Fibroblast of peridontal ligament (primary cell): Measurements from ENCODE around the gene TOP2B.

ENCODE experiments used
- DNase-seq: peaks from one replicate; pipeline ENCODE4 v3.0.0-alpha.2; 2010; ENCODE audit errors: extremely low read depth

The TOP2B gene

DNA sequence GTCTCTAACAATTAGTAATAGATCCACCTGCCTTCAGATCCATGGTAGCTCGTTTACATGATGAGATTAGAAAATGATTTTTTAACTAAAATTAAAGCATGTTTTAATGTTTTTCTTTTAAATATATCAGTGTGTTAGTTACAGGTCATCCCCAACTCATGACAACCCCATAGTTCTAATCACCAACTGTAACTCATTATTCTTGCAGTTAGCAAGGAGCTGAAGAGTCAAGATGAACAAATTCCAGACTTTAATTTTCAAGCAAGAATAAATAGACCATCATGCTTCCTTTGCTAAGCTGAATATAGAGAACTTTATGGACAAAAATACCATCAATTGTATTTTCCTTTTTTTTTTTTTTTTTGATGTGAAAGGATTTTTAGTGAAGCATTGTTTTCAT lies 101.1 kb downstream of the TOP2B start:
- no peak for DNase-seq

DNA sequence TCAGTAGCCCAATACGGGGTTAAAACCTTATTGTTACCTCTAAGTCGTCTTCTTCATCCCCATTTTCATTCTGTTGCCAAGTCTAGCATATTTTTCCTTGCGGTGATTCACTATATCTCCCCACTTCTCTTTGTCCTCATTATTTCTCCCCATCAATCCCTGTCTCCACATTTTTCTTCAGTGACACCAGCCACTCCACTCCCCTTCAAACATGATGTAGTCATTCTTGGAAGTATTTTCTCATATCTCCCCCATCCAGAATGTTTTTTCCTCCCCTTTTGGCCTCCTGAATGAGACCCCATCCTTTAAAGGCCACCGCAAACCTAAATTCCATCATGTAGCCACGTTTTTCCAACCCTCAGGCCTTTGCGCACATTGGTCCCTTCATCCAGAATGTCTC lies 105.9 kb downstream of the TOP2B start:
- DNase-seq, result no peak

DNA sequence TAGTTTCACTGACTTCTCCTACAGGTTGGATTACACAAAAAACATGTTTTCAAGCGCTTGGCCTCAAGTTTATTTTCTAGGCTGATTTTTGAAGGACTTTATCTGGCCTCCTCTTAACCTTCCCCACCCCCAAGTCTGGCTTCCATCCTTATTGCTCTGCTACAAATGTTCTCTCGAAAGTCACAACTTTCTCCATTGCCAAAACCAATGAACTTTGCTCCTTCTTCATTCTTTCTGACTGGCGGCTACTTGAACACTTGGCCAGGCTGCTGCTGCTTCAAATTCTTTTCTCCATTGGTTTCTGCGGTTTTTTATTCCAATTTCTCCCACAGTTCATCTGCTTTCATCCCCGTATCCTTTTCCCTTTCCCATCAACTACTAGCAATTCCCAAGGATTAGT lies 106.6 kb downstream of the TOP2B start:
- DNase-seq, result peak; percentile 78

DNA sequence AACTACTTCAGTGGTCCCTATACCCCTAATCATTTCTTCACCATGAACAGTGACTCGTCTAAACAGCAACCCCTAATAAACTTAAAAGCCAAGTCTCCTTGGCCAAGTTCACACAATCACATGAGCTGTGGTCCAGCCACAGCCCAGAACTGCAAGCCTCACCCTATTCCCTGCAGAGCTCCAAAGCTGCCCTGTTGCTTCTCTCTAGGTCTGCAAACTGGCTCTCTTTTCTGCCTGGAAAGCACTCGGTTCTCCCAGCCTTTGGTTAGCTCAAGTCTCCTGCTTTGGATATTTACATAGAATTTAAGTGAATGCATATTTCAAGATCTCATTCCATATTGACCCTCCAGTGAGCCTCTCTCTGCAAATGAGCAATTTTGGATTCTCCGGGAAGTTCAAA lies 107.0 kb downstream of the TOP2B start:
- no peak for DNase-seq

DNA sequence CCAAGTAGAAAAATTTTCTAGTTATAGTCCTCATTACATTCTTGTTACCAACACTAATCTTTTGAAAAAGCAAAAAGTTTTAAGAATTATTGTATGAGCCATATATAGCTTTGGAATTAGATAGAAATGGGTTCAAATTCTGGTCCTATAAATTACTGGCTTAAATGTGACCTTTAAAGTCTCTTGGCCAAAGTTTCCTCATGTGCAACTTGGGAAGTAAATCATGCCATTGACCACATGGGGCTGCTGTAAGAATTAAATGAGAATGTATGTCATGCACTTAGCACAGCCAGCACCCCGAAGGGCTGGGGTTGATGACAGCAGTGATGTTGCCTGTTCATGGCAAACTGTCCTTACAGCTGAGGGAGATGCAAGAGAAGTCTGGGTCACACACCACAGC lies 108.3 kb downstream of the TOP2B start:
- DNase-seq, result no peak

DNA sequence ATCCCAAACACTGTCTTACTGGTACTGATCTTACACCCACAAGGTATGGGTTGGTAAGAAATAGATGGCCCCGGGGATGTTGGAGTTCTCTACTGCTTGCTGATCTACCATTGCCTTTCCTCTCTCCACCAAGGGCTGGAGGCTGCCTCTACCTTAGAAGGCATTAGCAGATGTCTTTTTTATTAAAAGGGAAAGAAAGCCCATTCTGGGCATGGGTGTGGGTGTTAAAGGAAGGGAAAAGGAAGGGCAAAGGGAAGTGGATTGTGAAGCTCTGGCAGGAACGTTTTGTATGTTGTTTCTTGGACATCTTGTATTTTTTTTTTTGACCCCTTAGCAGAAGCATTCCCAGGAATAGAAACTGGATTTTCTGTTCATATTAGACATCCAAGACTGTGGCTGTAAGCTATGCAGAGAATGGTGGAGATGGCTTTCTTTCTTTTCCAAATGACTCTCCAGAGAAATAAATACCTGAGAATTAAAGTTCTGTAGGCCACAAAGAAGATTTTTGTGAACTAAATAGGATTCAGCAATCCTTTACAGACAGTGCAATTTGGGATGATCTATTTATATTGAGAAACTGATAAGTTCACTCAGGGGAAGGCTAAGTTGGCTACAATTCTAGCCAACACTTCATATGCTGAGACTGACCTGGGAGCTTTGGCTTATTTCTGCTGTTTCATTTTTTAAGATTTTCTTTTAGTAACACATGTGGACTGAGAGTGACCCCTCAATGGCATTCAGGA lies 108.8 kb downstream of the TOP2B start:
- DNase-seq, result peak; percentile 30

DNA sequence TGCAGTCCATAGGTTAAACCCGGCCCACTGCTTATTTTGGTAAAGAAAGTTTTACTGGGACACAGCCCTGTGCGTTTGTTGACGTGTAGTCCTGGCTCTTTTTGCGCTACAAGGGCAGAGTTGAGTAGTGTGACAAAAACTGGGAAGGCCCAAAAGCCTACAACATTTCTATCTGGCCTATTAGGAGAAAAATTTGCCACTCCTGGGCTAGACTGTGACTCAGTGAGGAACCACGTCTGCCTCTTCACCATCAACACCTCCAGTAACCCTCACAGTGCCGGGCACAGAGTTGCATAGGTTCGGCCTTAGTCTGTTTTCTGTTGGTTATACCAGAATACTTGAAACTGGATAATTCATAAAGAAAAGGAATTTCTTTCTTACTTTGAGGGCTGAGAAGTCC lies 110.3 kb downstream of the TOP2B start:
- DNase-seq, result no peak

DNA sequence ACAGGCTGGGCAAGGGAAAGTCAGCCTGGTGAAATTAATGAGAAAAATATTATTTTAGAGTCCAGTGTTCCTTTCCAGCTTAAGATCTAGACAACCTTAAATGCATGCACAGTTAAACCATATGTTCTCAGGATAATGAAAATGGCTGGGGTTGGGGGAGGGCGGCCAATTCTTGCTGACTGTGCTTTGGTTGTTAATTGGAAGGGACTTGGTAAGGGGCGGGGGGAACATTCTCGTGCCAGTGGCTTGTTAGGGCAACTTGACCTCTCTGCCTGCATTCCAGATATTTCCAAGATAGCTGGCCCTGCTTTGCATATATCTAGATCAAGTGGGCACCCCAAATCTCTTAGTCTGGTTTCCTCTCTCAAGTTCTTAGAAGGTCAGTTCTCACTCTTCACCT lies 112.5 kb downstream of the TOP2B start:
- no peak for DNase-seq

DNA sequence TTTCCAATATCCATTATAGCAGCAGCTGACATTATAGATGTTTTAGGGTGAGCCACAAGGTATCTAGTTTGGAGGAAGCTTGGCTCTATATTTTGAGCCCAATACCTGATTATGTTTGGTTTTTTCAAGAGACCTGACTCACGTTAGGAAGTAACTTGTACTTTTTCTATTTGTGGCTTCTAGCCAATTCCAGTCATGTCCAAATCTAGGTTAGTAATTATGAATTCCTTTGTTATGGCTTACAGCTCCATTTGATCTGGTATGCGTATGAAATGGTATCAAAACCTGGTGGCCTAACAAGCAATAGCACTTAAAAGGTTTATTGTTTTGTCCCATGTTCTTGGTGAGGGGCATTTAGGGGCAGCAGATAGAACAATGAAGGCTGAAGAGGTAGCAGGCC lies 115.9 kb downstream of the TOP2B start:
- DNase-seq, result no peak

DNA sequence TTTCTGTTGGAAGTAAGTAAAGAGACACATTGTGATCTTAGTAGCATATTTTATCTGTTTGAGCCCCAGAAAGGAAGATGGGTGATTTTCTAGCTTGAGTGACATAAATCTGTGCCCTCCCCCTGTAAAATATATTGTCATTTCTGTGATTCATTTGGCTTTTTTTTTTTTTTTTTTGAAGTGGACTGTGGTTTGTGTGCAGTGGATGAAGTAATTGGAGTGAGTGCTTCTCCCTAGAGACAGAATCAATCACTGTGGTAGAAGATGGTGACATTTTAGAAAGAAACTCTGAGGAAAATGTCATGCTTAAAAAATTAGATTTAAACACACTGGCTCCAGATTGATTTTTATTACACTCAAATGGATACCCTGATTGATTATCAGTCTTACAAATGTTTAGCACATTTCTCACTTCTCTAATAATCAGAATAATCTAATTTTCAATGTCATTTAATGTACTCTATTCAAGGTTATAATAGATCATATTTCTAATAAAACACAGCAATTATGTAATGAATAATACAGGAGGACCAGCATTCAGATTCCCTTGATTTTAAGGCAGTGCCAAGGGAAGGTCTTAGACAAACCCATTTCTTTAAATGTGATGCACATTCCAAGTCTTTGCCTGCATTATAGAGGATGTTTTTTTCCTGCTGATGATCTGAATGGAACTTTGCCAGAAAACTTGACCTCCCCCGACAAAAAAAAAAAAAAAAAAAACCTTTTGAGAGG lies 116.6 kb downstream of the TOP2B start:
- no peak for DNase-seq
